GM18909 (cell line): ENCODE measurements around the gene HEBP1.

Experiments
- ATAC-seq: cut with Tn5 transposase; IDR thresholded peaks from one replicate; pipeline ENCODE4 v1.9.1; 2021; ENCODE audit warnings: mild to moderate bottlenecking; ENCODE audit not compliant: unreplicated experiment, poor library complexity

HEBP1 gene

DNA sequence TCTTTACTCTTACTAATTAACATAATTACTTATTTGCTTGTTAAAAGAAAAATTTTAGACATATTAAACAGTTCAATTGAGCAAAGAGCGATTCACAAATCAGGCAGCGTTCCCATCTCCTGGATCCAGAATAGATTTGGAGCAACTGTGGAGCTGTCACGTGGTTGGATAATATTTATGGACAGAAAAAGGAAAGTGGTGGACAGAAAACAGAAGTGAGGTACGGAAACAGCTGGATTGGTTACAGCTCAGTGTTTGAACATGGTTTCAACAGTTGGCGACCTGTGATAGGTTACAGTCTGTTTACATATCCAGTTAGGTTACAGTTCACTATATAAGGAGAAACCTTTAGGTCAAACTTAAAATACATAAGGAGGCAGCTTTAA, 24.5 kb upstream of the HEBP1 start:
- no peak for ATAC-seq

DNA sequence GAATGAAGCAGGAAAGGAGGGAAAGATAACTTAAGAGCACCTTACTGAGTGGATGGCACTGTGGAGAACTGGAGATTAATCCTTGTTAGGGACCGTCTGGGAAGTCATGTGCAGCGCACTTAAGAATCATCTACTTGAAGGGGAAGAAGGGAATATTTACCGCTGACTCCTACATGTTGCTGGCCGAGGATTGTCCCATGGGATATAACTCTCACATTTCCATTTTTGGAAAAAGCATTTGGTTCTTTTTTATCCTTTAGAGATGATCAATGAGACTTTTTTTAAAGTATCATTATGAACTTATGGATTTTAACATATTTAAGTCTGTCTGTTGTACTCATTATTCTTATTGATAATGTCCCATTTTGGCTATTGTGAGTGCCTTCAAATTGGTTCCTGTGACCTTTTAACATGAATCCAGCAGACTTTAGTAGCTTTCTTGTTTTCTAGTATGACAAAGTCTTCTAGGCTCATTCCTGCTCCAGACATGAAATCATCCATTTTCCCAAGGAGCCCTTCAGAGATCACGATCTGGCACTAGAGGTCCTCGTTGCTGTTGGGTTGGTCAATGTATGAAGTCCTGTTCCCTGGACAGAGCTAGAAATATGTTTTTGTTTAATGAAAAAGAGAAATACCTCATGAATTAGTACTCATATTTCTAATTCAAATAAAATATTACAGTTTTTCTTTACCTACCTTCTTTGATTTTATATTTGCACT, 23.9 kb upstream of the HEBP1 start:
- ATAC-seq = no peak

DNA sequence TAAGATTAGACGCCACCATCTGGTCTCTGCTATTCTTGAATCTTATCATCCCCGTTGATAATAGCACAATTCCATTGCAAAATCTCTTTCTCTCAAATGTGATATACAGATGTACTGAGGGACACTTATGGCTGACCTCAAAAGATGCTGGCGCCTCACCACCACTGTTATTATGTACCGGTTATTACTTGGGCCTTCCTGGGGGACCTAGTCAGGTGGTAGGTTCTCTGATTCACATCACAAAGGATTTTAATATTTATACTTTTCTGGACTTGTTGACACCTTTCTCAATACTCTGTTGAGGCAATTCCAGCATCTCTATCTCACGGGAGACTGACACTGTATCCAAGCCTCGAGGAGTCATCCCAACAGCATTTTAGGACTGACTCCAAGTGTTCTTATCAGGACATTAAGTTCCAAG, 22.8 kb upstream of the HEBP1 start:
- ATAC-seq = no peak

DNA sequence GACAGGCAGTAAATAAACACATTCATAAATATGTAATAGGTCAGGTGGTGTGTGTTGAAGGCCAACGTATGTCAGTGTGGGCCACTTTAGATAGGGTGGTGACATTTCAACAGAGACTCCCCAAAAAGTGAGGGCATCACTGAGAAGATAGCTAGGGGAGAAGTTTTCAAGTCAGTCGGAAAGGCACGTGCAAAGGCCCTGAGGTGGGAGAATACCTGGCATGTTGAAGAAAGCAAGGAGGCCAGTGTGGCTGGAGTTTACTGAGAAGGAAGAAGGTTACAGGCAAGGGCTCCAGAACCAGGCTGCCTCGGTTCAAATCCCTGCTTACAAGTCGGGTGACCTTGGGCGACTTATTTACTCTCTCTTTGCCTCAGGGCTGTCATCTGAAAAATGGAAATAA, 11.0 kb upstream of the HEBP1 start:
- ATAC-seq = no peak

GRCh38 chr12:13008741-13009380, 8.8 kb upstream of the HEBP1 start:
- ATAC-seq = no peak

GRCh38 chr12:13007496-13008233, 7.6 kb upstream of the HEBP1 start:
- no peak for ATAC-seq

DNA sequence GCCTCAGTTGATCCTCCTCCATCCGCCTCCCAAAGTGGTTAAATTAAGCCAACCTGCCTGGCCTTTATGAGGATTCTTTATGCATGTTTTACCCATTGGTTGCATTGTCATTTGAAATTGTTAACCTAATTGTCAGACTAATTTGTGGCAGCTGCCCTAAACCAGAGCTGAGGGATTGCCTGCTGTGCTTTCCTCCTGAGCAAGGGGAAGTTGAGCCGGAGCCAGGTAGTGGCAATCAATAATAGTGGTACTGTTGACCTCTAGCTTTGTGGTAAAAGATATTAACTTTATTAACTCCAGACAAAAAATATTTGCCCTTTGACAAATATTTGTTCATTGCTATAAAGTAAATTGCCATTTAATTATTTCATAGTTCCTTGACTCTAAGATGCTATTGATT, 5.6 kb upstream of the HEBP1 start:
- ATAC-seq = no peak

DNA sequence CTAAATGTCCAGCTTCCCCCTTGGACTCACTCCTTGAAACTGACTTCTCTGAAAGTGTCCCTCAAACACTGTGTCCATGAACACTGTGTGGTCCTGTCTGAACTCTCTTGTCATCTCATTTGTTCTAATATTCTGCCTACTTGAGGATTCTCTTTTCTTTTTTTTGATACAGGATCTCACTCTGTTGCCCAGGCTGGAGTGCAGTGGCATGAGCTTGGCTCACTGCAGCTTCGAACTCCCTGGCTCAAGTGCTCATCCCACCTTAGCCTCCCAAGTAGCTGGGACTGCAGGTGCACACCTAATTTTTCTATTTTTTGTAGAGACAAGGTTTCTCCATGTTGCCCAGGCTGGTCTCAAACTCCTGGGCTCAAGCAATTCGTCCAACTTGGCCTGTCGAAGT, 4.9 kb upstream of the HEBP1 start:
- ATAC-seq = no peak

DNA sequence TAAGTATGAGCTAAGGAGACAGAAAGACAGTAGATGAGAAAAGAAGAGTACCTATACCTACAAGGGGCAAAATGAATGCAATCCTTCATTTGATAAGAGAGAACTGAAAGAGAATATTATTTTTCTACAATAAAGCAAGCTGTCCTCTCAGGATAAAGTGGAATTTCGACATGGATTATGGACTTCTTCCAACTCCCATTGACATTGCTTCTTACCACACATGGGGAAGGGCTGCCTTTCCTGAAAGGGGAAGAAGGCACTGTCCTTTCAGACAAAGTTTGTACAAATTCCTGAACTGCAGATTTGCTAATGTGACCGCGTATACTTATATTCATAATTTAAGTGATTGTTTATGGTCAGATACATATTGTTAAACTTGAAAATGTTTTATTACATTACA, 4.3 kb upstream of the HEBP1 start:
- no peak for ATAC-seq

GRCh38 chr12:13002301-13003097, 2.4 kb upstream of the HEBP1 start:
- no peak for ATAC-seq

DNA sequence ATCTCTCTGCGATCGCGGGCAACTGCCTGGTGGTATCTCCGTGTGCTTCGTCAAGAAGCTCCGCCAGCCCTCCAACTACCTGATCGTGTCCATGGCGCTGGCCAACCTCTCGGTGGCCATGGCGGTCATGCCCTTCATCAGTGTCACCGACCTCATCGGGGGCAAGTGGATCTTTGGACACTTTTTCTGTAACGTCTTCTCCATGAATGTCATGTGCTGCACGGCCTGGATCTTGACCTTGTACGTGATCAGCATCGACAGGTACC, 1.6 kb upstream of the HEBP1 start:
- no peak for ATAC-seq

DNA sequence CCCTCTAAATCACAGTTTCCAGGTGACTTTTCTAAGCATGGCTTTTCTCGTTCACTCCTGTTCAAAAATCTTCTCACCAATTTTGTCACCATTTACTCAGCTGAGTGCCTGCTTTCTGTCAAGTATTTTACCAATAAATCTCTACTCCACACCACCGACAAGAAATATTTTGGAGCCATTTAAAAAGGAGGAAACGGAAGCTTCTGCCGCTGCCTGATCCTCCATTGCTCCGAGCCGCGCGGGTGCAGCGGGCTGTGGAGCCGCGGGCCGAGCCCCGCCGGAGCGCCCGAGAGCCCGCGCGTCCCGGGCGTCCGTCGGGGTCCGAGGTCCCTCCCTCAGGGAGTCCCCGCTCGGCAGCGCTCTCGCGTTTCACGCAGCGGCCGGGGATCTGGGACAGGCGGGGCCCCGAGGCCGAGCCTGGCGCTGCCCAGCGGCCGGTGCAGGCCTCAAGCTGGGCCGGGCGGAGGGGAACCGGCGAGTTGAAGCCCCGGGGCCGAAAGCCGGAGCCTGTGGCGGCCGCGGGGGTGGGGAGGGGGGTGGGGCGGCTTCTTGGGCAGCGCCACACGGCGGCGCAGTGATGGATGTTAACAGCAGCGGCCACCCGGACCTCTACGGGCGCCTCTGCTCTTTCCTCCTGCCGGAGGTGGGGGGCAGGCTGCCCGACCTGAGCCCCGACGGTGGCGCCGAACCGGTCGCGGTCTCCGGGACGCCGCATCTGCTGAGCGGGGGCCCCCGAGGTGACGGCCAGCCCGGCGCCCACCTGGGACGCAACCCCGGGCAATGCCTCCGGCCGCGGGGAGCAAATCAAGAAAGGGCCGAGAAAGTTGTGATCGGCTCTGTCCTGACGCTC, 1.1 kb upstream of the HEBP1 start:
- no peak for ATAC-seq

- ATAC-seq = peak; percentile 29
These were observed 505 bp upstream of the HEBP1 start for GRCh38 chr12:13000616-13000924.

- no peak for ATAC-seq
These were observed 650 bp downstream of the HEBP1 start for GRCh38 chr12:12999271-12999958.

GRCh38 chr12:12998248-12998647, 1.8 kb downstream of the HEBP1 start:
- ATAC-seq = no peak

- no peak for ATAC-seq
These were observed 2.3 kb downstream of the HEBP1 start for GRCh38 chr12:12997734-12998133.

- ATAC-seq = no peak
These were observed 2.9 kb downstream of the HEBP1 start for GRCh38 chr12:12997156-12997555.

DNA sequence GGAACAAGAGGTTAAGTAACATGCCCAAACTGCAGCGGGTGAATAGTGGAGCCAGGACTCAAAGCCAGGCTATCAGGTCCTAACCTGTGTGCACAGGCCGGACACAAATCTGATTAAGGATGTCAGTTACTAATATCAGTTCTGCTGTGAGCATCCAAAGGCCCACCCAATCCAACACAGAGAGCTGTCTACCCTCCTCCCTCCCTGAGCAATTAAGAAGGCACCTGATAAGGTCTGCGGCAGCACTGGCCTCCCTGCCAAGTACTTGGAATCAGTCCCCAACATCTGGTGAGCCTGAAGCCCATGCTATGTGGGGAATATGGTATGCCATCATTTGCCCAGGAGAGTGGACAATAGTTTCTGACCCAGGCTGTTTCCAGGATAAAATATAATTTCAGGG, 3.9 kb downstream of the HEBP1 start:
- no peak for ATAC-seq

- ATAC-seq = no peak
These were observed 5.0 kb downstream of the HEBP1 start for GRCh38 chr12:12995088-12995487.

- ATAC-seq = no peak
These were observed 6.7 kb downstream of the HEBP1 start for GRCh38 chr12:12993367-12993766.
